NCI-H2107 treated with DMSO at 0.1 percent for 48 hours (cell line): ENCODE data around the gene MAD1L1.
"Not testable (repeated sequence)": the region's sequence is repeated elsewhere in the genome, so short reads cannot be mapped to it uniquely, and the experiment has no call there.

Source experiments
- DNase-seq: peaks from one replicate; lab custom pipeline; 2025; ENCODE audit not compliant: unreplicated experiment; lab: John Stamatoyannopoulos, UW

MAD1L1 gene

DNA sequence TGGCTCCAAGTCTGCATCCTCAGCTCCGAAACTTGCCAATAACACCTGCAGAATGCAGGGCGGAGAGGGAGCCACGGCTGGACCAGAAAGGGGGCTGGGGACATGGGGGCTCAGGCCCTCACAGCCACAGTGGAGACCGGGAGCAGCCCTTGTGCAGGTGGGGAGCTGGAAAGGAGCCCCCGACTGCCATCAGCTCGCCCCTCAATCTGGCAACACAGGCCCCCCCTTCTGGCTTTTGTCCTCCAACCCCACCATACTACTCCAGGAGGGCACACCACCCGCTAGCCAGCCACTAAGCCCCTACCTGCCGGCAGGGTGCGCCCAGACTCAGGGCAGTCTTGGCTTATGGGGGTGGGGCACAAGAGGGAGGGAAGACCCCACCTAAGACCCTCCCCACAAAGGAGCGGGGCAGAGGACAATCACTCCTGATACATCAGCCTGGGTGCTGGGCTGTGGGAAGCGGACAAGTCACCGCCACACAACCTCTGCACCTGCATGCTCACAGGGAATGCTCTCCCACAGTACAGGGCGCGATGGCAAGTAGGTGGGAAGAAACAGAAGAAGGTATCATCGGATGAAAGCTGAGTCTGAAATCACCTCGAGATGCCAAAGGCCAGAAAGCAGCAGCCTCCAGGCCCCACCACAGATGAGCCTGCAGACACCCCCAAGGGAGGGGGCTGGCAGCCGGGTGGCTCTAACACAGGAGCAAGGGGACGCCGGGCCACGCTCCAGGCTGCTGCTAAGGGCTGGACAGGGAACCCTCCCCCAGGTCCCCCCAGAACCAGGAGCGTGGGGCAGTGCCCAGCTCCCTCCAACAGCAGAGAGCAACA, 297.4 kb downstream of the MAD1L1 start:
- DNase-seq: no peak

- DNase-seq: no peak
Measured at GRCh38 chr7:1934756-1935155, 298.0 kb downstream of the MAD1L1 start.

- DNase-seq: no peak
Measured at GRCh38 chr7:1934017-1934416, 298.7 kb downstream of the MAD1L1 start.

- DNase-seq: peak; percentile 86
Measured at GRCh38 chr7:1933066-1933750, 299.5 kb downstream of the MAD1L1 start.

DNA sequence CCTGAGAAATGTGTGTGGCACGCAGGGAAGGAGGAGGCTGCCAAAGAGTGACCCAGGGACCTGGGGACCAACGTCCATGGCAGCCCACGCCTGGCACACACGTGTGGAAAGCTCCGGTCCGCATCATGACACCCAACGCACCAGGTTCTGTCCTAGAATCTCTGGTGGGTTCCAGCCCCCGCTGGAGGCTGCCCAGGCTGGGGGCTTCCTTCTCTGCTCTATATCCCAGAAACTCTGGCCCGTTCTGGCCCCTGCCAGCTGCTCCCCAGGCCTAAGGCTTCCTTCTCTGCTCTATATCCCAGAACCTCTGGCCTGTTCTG, 300.8 kb downstream of the MAD1L1 start:
- DNase-seq: no peak

DNA sequence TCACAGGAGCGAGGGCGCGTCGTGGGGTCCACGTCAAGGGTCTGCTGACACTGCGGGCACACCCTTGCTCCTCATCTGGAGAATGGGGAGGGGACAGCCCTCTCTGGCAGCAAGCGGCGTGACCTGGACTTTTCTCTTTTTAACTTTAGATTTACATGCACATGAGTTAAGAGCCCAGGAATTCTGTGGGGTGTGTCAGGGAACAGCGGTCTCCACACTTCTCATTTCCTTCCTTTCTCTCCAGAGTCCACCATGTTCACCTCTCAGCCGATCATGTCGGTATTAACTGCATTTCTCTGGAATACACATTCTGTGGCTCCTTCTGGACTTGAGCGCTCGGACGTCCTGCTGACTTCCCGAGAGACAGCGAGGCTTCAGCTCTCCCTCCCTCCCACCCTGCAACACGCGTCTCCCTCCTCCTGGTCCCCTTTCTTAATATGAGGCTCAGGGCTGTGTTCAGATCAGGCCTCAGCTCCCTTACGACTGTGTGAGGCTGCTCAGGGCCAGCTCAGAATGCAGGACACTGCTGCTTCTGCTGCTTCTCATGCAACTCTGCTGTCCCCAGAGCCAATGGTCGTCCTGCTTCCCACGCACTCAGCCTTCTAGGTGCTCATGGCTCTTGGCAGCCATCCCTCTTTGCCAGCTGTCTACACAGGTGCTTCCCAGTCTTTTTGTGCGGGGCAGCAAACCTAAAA, 301.3 kb downstream of the MAD1L1 start:
- DNase-seq: no peak

GRCh38 chr7:1930381-1931065, 302.2 kb downstream of the MAD1L1 start:
- no peak for DNase-seq

DNA sequence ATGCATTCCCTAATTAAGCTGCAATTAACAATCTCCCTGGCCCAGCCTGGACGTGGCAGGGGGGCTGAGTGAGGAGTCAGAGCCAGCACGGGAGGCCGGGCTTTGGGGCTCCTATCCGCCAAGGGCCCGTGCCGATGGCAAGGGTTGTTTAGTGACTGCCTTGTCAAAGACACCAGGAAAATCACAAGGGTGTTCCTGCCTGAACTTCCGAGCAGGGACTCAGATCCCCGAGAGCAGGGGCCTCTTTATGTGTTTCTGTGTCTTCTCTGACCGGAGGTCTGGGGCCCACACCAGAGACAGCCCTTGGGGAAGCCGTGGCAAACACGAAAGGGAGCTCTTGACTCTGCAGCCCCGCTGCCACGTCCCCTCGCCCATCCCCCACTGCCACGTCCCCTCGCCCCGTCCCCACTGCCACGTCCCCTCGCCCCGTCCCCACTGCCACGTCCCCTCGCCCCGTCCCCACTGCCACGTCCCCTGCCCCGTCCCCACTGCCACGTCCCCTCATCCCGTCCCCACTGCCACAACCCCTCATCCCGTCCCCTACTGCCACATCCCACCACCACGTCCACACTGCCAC, 303.3 kb downstream of the MAD1L1 start:
- DNase-seq: not testable (repeated sequence)

GRCh38 chr7:1928645-1929348, 303.9 kb downstream of the MAD1L1 start:
- no peak for DNase-seq

DNA sequence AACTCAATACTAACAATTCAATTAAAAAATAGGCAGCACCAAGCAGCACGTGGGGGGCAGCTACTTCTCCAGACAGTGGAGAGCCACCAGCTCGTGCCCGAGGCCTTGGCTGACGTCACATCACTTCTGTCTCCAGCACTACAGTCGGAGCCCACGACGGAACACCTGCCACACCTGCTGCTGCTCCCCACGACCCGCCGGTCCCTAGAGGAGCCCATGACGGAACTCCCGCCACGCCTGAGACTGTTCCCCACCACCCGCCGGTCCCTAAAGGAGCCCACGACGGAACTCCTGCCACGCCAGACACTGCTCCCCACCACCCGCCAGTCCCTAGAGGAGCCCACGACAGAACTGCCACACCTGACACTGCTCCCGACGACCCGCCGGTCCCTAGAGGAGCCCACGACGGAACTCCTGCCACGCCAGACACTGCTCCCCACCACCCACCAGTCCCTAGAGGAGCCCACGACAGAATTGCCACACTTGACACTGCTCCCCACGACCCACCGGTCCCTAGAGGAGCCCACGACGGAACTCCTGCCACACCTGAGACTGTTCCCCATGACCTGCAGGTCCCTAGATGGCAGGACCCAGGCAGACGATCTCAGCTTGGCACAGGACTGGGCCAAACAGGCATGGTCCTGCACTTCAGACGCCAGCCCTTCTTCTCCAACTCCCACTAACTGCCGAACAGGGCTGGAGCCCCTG, 304.7 kb downstream of the MAD1L1 start:
- DNase-seq: no peak

DNA sequence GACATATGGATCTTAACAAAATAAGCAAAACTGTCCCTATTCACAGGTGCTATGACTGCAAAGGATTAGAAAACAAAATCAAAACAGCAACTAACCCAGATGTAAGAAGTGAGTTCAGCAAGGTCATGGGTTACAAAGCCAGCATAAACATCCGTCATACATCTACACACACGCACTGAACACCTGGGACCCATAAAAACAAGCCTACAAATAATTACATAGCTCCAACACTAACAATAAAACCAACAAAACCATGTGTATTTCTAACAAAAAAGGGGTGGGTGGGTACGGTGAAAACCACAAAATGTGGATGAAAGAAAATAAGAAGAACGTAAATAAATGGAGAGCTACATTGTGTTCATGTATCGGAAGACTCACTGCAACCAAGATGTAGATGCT, 305.8 kb downstream of the MAD1L1 start:
- DNase-seq: no peak

DNA sequence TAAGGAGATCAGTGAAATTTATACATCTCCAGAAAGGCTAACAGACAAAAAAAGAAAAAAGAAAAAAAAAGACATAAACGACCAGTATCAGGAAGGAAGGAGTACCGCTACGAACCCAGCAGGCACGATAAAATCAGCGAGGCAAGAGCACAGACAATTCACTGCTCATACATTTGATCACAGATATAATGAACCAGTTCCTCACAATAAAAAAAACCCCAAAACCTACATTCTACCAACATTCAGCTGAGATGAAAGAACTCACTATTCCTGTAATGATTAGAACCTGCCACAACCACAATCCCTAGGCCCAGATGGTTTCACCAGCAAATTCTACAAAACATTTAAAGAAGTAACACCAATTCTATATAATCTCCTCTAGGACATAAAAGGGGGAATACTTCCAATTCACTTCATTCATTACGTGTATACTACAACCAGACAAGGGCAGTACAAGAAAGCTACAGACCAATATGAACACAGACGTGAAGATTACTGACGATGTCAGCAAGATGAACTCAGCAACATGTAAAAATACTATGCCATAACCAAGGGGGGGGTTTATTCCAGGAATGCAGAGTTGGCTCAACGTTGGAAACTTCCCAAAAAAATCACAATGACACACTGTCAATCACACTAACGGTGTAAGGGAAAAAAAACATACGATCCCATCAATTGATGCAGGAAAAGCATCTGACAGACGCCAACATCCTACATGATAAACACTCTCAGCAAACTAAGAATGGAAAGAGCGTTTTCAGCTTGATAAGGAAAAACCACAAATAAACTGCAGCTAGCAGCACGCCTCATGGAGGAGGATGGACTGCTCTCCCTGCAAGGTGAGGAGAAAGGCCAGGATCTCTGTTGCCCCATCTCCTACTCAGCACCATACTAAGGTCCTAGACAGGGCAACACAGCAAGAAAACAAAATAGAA, 306.5 kb downstream of the MAD1L1 start:
- DNase-seq: no peak

GRCh38 chr7:1925349-1925748, 307.4 kb downstream of the MAD1L1 start:
- no peak for DNase-seq

GRCh38 chr7:1924258-1924817, 308.4 kb downstream of the MAD1L1 start:
- DNase-seq: peak; percentile 57

- no peak for DNase-seq
Measured at GRCh38 chr7:1923409-1924257, 309.1 kb downstream of the MAD1L1 start.

DNA sequence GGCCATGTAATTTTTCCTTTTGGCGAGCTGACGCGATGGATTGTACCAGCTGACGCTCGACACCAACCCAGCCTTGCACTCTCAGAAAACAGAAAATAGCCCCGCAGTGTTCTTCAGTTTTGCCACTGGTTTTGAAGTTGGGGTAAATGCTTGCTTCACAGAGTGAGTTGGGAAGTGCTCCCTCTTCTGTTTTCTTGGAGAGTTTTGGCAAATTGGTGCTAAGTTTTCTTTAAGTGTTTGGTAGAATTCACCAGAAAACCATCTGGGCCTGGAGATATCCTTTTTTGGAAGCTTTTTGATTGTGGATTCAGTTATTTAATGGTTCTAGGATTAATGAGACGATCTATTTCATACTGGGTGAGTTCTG, 309.9 kb downstream of the MAD1L1 start:
- DNase-seq: no peak

DNA sequence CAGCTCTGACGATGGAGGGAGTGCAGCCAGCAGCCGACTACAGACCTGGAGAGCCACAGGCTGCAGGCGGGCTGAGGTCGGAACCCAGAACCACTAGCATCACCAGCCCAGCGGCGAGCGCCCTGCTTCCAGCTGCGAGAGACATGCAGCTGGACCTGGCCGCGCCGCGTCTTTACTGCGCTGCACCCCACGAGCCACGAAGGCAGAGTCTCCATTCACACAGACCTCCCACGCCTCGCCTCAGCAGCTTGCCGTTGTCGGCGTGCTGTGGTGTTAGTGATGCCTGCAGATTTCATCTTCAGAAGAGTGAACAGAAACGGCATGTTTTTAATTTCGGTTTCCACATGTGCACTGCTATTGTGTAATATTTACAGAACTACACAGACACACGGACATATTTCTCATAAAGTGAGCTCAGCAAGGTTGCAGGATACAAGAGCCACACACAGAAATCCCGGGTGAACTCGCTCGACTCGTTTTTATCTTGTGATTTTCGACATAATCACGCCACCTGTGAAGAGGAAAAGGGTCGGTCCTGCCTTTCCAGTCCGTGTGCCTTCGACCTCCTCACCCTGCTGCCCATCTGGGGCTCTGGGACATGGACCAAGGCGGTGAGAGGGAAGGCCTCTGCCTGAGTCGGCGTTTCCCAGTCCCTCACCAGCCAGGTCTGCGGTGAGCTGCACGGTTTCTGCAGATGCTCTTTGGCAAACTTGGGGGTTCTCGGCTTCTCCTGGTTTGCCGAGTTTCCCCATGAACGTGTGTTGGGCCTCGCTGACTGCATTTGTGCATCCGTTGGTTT, 310.5 kb downstream of the MAD1L1 start:
- no peak for DNase-seq
